HEK293 (cell line): ENCODE data around the gene SENP1.

Experiments used
- CTCF ChIA-PET: fragments of 350-600 bp; formaldehyde crosslinking; extraction: SDS; loops from one replicate; lab custom pipeline; 2021; ENCODE audit warnings: antibody characterized with exemption; lab: Yijun Ruan, JAX
- POLR2A ChIA-PET: fragments of 300-600 bp; formaldehyde crosslinking; extraction: SDS; loops from one replicate; lab custom pipeline; 2020; ENCODE audit warnings: antibody characterized with exemption, inconsistent platforms; lab: Yijun Ruan, JAX
- H3K27ac ChIP-seq: fragments of 200-500 bp; sonication (Bioruptor generic); 2 replicates; pipeline ENCODE4 v1.5.1; 2014; ENCODE audit warnings: low read depth, low read length, control low read depth, inconsistent platforms; ENCODE audit errors: extremely low read depth
- H3K36me3 ChIP-seq, 2 experiments: fragments of 200-500 bp in 1 of 2; sonication (Bioruptor generic) in 1 of 2; 1 replicate in 1 of 2; 2 replicates in 1 of 2; pipeline ENCODE4 v1.5.1; 2014 to 2017; ENCODE audit warnings: inconsistent platforms in 2 of 2, low read length in 2 of 2; ENCODE audit not compliant: control insufficient read depth in 2 of 2, insufficient read depth in 1 of 2
- H3K4me1 ChIP-seq: fragments of 200-500 bp; sonication (Bioruptor generic); 2 replicates; pipeline ENCODE4 v1.5.1; 2014; ENCODE audit warnings: mild to moderate bottlenecking, low read length, inconsistent platforms; ENCODE audit not compliant: control insufficient read depth, insufficient read depth
- H3K4me3 ChIP-seq: 2 replicates; pipeline ENCODE4 v1.5.1; 2011; ENCODE audit warnings: low read depth, mild to moderate bottlenecking, control low read depth, low read length, moderate library complexity
- H3K9me3 ChIP-seq: fragments of 200-500 bp; sonication (Bioruptor generic); 2 replicates; pipeline ENCODE4 v1.5.1; 2014; ENCODE audit warnings: low read depth, low read length, inconsistent platforms; ENCODE audit not compliant: control insufficient read depth, insufficient read depth
- GLI2 ChIP-seq: fragments of 450-650 bp; formaldehyde crosslinking; IDR thresholded peaks from 2 replicates; pipeline ENCODE4; 2017; ENCODE audit warnings: missing biosample characterization, missing genetic modification characterization, low read depth, borderline replicate concordance
- GLIS1 ChIP-seq: fragments of 450-650 bp; formaldehyde crosslinking; IDR thresholded peaks from 2 replicates; pipeline ENCODE4 v1.5.1; 2016; ENCODE audit warnings: missing biosample characterization, missing genetic modification characterization
- SP3 ChIP-seq: fragments of 450-650 bp; formaldehyde crosslinking; IDR thresholded peaks from 2 replicates; pipeline ENCODE4 v1.5.1; 2016; ENCODE audit warnings: missing biosample characterization, missing genetic modification characterization
- YY2 ChIP-seq: fragments of 450-650 bp; formaldehyde crosslinking; IDR thresholded peaks from 2 replicates; pipeline ENCODE4 v1.5.1; 2016; ENCODE audit warnings: missing biosample characterization, missing genetic modification characterization
- ZNF37A ChIP-seq: fragments of 450-650 bp; IDR thresholded peaks from 2 replicates; pipeline ENCODE4 v1.5.1; 2018; ENCODE audit warnings: missing biosample characterization, missing genetic modification characterization
- ZNF404 ChIP-seq: fragments of 450-650 bp; formaldehyde crosslinking; IDR thresholded peaks from 2 replicates; pipeline ENCODE4 v1.5.1; 2017; ENCODE audit warnings: missing biosample characterization, missing genetic modification characterization
- ZNF510 ChIP-seq: fragments of 450-650 bp; formaldehyde crosslinking; IDR thresholded peaks from 2 replicates; pipeline ENCODE4 v1.5.1; 2018; ENCODE audit warnings: mild to moderate bottlenecking, missing genetic modification characterization, missing biosample characterization; ENCODE audit not compliant: insufficient replicate concordance
- ZSCAN4 ChIP-seq: fragments of 450-650 bp; formaldehyde crosslinking; IDR thresholded peaks from 2 replicates; pipeline ENCODE4 v1.5.1; 2017; ENCODE audit warnings: missing biosample characterization, missing genetic modification characterization
- TF ChIP-seq, protein P1 (sequence below): fragments of 450-650 bp; formaldehyde crosslinking; IDR thresholded peaks from 2 replicates; pipeline ENCODE4 v1.5.1; 2016; ENCODE audit warnings: missing biosample characterization, missing genetic modification characterization
- TF ChIP-seq, protein P2 (sequence below): fragments of 450-650 bp; formaldehyde crosslinking; IDR thresholded peaks from 2 replicates; pipeline ENCODE4 v1.5.1; 2016; ENCODE audit warnings: missing biosample characterization, missing genetic modification characterization

SENP1 gene

DNA sequence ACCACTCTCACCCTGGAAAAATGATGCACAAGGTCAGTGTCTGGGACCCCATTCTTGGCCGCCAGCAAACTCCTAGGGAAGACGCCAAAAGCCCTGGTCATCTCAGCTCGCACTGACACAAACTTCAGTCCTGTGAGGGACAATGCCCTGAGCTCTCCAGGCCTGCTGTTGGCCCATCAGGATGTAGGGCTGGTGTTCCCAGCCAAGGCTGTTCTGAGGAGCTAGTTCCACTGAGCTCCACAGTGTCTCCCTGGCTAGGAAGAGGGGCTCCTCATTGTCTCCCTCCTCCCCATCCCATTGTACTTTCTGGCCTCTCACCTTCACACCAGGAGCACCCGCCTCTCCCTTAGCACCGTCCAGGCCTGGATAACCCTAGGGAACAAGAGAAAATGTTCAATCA, 112.4 kb downstream of the SENP1 start:
- peaks cover 0 to 55% of the 10 kb centered on the region in 2 experiments; a peak in 2 of 3 replicates for H3K36me3 ChIP-seq
- no peaks in the 10 kb centered on the region for H3K9me3 ChIP-seq
- no peaks in the 10 kb centered on the region for H3K4me1 ChIP-seq
- no peak overlapping the region for H3K27ac ChIP-seq
- H3K4me3 ChIP-seq, result no peak overlapping the region
- TF ChIP-seq GLIS1, result no peak
- TF ChIP-seq, protein P1, sequence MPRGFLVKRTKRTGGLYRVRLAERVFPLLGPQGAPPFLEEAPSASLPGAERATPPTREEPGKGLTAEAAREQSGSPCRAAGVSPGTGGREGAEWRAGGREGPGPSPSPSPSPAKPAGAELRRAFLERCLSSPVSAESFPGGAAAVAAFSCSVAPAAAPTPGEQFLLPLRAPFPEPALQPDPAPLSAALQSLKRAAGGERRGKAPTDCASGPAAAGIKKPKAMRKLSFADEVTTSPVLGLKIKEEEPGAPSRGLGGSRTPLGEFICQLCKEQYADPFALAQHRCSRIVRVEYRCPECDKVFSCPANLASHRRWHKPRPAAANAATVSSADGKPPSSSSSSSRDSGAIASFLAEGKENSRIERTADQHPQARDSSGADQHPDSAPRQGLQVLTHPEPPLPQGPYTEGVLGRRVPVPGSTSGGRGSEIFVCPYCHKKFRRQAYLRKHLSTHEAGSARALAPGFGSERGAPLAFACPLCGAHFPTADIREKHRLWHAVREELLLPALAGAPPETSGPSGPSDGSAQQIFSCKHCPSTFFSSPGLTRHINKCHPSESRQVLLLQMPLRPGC (tag by site-specific recombination), result no peak
- no peak for TF ChIP-seq YY2 (tag by site-specific recombination)
- TF ChIP-seq ZNF510 (tag by site-specific recombination), result no peak
- no peak for TF ChIP-seq SP3
- no peak for TF ChIP-seq ZNF404 (tag by site-specific recombination)
- TF ChIP-seq ZNF37A (tag by site-specific recombination), result no peak
- TF ChIP-seq, protein P2, sequence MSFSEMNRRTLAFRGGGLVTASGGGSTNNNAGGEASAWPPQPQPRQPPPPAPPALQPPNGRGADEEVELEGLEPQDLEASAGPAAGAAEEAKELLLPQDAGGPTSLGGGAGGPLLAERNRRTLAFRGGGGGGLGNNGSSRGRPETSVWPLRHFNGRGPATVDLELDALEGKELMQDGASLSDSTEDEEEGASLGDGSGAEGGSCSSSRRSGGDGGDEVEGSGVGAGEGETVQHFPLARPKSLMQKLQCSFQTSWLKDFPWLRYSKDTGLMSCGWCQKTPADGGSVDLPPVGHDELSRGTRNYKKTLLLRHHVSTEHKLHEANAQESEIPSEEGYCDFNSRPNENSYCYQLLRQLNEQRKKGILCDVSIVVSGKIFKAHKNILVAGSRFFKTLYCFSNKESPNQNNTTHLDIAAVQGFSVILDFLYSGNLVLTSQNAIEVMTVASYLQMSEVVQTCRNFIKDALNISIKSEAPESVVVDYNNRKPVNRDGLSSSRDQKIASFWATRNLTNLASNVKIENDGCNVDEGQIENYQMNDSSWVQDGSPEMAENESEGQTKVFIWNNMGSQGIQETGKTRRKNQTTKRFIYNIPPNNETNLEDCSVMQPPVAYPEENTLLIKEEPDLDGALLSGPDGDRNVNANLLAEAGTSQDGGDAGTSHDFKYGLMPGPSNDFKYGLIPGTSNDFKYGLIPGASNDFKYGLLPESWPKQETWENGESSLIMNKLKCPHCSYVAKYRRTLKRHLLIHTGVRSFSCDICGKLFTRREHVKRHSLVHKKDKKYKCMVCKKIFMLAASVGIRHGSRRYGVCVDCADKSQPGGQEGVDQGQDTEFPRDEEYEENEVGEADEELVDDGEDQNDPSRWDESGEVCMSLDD, result no peak
- TF ChIP-seq ZSCAN4 (tag by site-specific recombination), result no peak
- TF ChIP-seq GLI2 (tag by site-specific recombination), result no peak
- ChIA-PET CTCF (interaction anchor here (1.4 kb wide), 1 partner anchor 30 kb away, joined by 3 read pairs; the partner anchor contains the start of gene TMEM106C), POLR2A (interaction anchor here (0.6 kb wide), 1 partner anchor 214 kb away, joined by 7 read pairs; no protein-coding TSS in a partner anchor)
